Upper lobe of right lung (tissue), 1 donor: Measurements from ENCODE around the gene NCS1. TPM values are rescaled to one million over a fixed set of nuclear protein-coding genes. Genes with fewer than 3 reads are reported as not detected.

Source experiments
- ATAC-seq: fragments of 200-7000 bp; cut with Tn5 transposase; one replicate; pipeline ENCODE4 v1.9.1; 2020; ENCODE audit warnings: mild to moderate bottlenecking, moderate library complexity
- DNase-seq: peaks from one replicate; pipeline ENCODE4 v3.0.0-alpha.2; 2020
- H3K27ac ChIP-seq: fragments of 200-600 bp; one replicate; pipeline ENCODE4 v1.8.0; 2022
- H3K27me3 ChIP-seq: fragments of 200-600 bp; one replicate; pipeline ENCODE4 v1.8.0; 2022; ENCODE audit warnings: mild to moderate bottlenecking
- H3K36me3 ChIP-seq: fragments of 200-600 bp; one replicate; pipeline ENCODE4 v1.8.0; 2022
- H3K4me1 ChIP-seq: fragments of 200-600 bp; one replicate; pipeline ENCODE4 v1.8.0; 2022
- H3K4me3 ChIP-seq: fragments of 200-600 bp; one replicate; pipeline ENCODE4 v1.8.0; 2022; ENCODE audit warnings: mild to moderate bottlenecking
- H3K9me3 ChIP-seq: fragments of 200-600 bp; one replicate; pipeline ENCODE4 v1.8.0; 2022
- intact Hi-C: fragments of 100-400 bp; cut with DNase I; formaldehyde crosslinking; loops from one replicate; pipeline ENCODE4 v1.11.0; 2022
- total RNA-seq: library from RNA; stranded (reverse); fragmentation: NEBNext Ultra II Directional; extraction: Animal tissue kit (Norgen Biotek cat#: 25700); gene quantifications from one replicate; pipeline ENCODE4 v1.2.1, GENCODE V29; 2021
- TF ChIP-seq, protein P1 (sequence below): fragments of 200-600 bp; IDR thresholded peaks from one replicate; pipeline ENCODE4 v1.8.0; 2022; ENCODE audit warnings: antibody characterized with exemption
- donor health status: DM: no; HTN: yes; CAD: no; lungs with severe emphysema.

Gene NCS1
- total RNA-seq, 1 donor from 2014 or later: 5.7 TPM

DNA sequence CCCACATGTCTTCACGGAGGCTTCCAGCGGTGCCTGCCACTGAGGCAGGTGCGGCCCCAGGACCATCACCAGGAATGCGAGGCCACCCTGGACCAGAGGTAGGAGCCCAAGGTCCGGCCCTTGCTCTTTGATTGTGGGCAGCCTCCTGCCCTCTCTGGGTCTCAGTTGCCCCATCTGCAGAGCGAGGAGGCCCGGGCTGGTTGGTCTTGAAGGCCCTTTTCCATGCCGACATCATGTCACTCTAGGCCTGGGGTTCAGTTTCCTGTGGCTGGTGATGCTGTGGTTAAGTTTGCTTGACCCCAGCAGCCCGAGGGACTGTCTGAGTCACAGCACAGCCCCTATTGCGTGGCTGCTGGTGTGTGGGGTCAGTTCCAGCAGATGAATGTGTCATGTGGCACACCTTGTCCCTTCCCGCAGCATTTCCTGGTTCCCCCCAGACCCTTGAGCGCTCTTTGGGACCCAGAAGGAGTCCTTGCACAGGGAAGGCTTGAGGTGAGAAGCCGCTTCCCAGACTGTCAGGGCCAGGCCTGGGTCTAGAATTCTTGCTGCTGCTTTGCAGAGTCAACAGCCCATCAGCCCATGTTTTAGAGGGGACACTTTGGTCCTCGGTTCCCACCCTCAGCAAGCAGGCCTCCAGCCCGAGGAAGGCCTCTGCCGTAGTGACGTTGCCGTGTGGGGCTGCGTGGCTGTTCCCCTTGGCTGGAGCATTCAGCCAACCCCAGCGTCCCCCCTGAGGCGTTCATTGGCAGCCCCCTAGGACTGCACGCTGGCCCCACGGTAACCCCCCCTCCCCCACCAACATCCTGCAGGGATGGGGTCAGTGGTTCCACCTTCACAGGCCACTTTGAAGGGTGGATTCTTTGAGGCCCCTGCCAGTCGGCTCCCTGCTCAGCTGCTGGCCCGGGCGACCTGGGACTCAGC lies 62.4 kb downstream of the NCS1 start:
- ATAC-seq (no peak), DNase-seq (no peak)
- Histone ChIP-seq H3K4me3 (no peak overlapping the region), H3K9me3 (no peaks in the 10 kb centered on the region), H3K4me1 (peaks cover 5% of the 10 kb centered on the region), H3K27ac (no peak overlapping the region), H3K36me3 (no peaks in the 10 kb centered on the region), H3K27me3 (no peaks in the 10 kb centered on the region)
- intact Hi-C loops: loop anchor here (5.0 kb wide), 1 partner anchor 127 kb away; no protein-coding TSS in a partner anchor
- TF ChIP-seq, protein P1, sequence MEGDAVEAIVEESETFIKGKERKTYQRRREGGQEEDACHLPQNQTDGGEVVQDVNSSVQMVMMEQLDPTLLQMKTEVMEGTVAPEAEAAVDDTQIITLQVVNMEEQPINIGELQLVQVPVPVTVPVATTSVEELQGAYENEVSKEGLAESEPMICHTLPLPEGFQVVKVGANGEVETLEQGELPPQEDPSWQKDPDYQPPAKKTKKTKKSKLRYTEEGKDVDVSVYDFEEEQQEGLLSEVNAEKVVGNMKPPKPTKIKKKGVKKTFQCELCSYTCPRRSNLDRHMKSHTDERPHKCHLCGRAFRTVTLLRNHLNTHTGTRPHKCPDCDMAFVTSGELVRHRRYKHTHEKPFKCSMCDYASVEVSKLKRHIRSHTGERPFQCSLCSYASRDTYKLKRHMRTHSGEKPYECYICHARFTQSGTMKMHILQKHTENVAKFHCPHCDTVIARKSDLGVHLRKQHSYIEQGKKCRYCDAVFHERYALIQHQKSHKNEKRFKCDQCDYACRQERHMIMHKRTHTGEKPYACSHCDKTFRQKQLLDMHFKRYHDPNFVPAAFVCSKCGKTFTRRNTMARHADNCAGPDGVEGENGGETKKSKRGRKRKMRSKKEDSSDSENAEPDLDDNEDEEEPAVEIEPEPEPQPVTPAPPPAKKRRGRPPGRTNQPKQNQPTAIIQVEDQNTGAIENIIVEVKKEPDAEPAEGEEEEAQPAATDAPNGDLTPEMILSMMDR: no peak

DNA sequence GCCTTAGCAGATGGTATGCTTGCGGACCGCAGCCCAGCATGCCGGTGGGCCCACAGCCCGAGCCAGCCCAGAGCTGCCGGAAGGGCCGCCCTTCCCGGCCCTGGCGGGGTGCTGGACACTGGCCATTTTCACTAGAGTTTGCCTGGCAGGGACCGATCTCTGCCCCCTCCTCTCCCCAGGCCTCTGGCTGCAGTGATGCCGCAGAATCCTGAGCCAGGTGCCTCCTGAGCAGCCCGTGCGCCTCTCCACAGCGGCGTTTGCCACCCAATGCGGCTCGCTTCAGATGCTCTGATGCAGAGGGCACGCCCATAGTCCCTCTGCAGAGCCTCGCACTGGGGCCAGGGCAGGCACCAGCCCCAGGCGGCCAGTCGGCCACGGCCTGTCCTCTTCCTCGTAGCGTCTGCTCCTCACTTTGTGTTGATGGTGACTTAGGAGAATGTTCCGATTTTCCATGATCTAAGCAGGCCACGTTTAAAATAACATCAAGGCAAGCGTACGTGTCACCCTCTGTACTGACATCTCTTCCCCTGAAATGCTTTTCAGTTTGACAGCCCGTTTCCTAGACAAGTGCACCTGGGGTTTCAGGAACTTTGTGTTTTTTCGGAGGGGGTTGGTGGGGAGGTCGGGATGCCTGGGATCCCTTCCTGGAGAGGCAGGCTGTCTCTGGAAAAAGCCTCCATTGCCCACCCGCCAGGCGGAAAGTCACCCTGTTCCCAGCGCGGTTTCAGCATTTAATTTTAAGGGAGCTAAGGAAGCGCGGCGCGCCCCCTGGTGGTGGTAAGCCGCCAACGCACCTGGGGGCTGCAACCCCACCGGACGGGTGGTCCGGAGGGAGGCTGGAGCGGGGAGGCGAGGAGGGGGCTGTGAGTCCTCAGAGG lies 63.6 kb downstream of the NCS1 start:
- H3K4me1 ChIP-seq: peaks cover 5% of the 10 kb centered on the region
- intact Hi-C loops: loop anchor here (5.0 kb wide), 1 partner anchor 128 kb away; no protein-coding TSS in a partner anchor
- no peaks in the 10 kb centered on the region for H3K27me3 ChIP-seq
- no peaks in the 10 kb centered on the region for H3K9me3 ChIP-seq
- peak overlapping the region; percentile 11 for H3K4me3 ChIP-seq
- TF ChIP-seq, protein P1: peak; percentile 99
- DNase-seq: peak; percentile 84
- no peaks in the 10 kb centered on the region for H3K36me3 ChIP-seq
- ATAC-seq: peak; percentile 67
- H3K27ac ChIP-seq: no peak overlapping the region

DNA sequence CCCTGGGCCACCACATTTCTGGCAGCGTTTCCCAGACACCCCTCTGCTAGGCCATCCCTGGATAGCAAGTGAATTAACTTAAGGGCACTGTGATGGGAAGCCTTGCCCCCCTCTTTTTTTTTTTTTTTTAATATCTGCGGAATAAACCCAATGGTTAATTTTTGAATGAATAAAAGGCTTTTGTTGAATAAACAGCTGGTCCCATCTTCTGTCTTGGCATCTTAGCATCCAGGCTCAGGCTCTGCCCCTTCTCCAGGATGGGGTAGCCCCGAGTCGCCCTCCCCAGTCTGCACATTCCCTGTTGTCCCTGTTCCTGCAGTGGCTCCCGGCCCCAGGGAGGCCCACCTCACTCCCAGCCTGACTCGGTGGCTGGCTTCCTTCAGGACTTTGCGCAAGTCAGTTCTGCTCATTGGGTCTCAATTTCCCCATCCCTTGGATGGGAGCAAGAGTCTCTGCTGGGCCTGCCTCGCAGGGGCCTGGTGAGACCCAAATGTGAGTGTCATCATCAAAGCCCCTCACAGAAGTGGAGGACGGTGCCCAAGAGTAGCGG lies 64.3 kb downstream of the NCS1 start:
- Histone ChIP-seq H3K27ac (no peak overlapping the region), H3K4me1 (peaks cover 5% of the 10 kb centered on the region)
- intact Hi-C loops: loop anchor here (5.0 kb wide), 1 partner anchor 129 kb away; no protein-coding TSS in a partner anchor

DNA sequence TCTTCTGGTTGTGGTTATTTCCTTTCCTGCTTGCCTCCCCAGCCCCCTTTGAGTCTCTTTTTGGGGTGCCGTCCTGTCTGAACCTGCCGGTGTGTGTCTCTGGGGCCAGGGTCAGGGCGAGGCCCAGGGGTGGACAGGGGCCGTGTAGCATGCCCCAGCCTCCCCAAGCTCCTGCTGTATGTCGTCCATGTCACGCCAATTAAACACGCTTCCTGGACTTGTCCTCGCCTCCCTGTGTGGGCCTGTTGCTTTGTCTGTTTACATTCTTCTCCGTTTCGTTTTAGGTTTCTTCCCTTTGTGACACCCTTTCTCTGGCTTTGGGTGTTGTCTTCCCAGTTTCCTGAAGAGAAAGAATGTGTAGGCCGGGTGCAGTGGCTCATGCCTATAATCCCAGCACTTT lies 64.9 kb downstream of the NCS1 start:
- no peak for DNase-seq
- Histone ChIP-seq H3K27me3 (no peaks in the 10 kb centered on the region), H3K4me3 (no peak overlapping the region), H3K4me1 (peaks cover 5% of the 10 kb centered on the region), H3K9me3 (no peaks in the 10 kb centered on the region), H3K27ac (peak overlapping the region; percentile 30), H3K36me3 (no peaks in the 10 kb centered on the region)
- TF ChIP-seq, protein P1: no peak
- intact Hi-C loops: loop anchor here (5.0 kb wide), 1 partner anchor 130 kb away; no protein-coding TSS in a partner anchor
- ATAC-seq: no peak

More for the DNA sequence above, 64.3 kb downstream of the NCS1 start:
- Histone ChIP-seq H3K4me3 (no peak overlapping the region), H3K36me3 (no peaks in the 10 kb centered on the region), H3K27me3 (no peaks in the 10 kb centered on the region), H3K9me3 (no peaks in the 10 kb centered on the region)
- DNase-seq (no peak), ATAC-seq (no peak)
- TF ChIP-seq, protein P1: no peak

DNA sequence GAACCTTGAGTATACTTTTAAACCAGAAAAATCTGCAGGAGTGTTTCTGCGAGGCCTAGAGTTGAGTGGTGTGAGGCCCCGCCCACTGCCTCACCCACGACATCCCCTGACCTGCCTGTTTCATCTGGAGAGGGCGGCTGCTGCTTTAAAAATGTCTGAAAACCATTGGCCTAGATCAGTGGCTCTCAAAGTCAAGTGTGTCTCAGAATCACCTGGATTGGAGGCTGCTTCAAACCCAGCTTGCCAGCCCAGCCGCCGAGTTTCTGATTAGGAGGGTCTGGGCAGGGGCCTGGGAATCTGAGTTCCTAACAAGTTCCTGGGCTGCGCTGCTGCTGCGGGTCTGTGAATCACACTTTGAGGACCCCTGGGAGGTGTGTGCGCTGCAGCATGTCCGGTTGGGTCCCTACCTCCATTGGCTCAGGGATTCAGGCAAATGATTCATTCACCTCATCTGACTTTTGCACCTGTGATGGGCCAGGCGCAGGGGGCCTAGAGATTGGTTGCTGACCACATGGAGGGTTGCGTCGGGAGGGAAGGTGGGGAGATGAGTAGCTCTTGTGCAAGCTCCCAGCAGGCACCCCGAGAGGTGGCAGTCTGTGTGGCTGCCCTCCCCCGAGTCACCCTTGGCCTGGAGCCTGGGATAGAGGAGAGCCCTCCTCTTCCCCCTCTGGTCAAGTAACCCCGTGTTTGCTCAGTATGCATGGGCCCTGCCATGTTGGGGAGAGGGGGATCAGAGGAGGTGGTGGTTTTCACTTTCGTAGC lies 65.7 kb downstream of the NCS1 start:
- DNase-seq (peak; percentile 84), ATAC-seq (peak; percentile 83)
- TF ChIP-seq, protein P1: no peak
- intact Hi-C loops: loop anchor here (5.0 kb wide), 1 partner anchor 131 kb away; no protein-coding TSS in a partner anchor
- Histone ChIP-seq H3K9me3 (no peaks in the 10 kb centered on the region), H3K4me1 (peaks cover 6% of the 10 kb centered on the region), H3K27ac (peak overlapping the region; percentile 30), H3K4me3 (no peak overlapping the region), H3K27me3 (no peaks in the 10 kb centered on the region), H3K36me3 (no peaks in the 10 kb centered on the region)
